Neuronal stem cell (in vitro differentiated cells): ENCODE results near the gene DLK1.
A peak's percentile ranks its signal among the peaks of the same experiment; 100 is the strongest.

ENCODE experiments used
- DNase-seq: peaks from one replicate; pipeline ENCODE4 v3.0.0-alpha.2; 2013; ENCODE audit warnings: low spot score
- H2AFZ ChIP-seq: one replicate; pipeline ENCODE4 v1.6.1; 2013; ENCODE audit warnings: mild to moderate bottlenecking, low read length, inconsistent platforms
- H2AK5ac ChIP-seq: 2 replicates; pipeline ENCODE4 v1.6.1; 2013; ENCODE audit warnings: low read depth, mild to moderate bottlenecking, inconsistent platforms, low read length, moderate library complexity, mixed read lengths
- H2BK120ac ChIP-seq: 2 replicates; pipeline ENCODE4 v1.6.1; 2013; ENCODE audit warnings: low read depth, mild to moderate bottlenecking, inconsistent platforms, low read length, moderate library complexity, mixed read lengths
- H2BK12ac ChIP-seq: one replicate; pipeline ENCODE4 v1.6.1; 2013; ENCODE audit warnings: low read length, inconsistent platforms
- H2BK15ac ChIP-seq: 2 replicates; pipeline ENCODE4 v1.6.1; 2013; ENCODE audit warnings: mild to moderate bottlenecking, low read length, inconsistent platforms, mixed read lengths
- H2BK5ac ChIP-seq: one replicate; pipeline ENCODE4 v1.6.1; 2013; ENCODE audit warnings: inconsistent platforms, mild to moderate bottlenecking, low read length, moderate library complexity
- H3K14ac ChIP-seq: one replicate; pipeline ENCODE4 v1.6.1; 2013; ENCODE audit warnings: low read length, inconsistent platforms
- H3K18ac ChIP-seq: 2 replicates; pipeline ENCODE4 v1.6.1; 2013; ENCODE audit warnings: low read length, inconsistent platforms
- H3K23ac ChIP-seq: 2 replicates; pipeline ENCODE4 v1.6.1; 2013; ENCODE audit warnings: low read depth, mild to moderate bottlenecking, mixed read lengths, low read length, inconsistent platforms; ENCODE audit not compliant: poor library complexity
- H3K27ac ChIP-seq: replicated peaks from 3 replicates; pipeline ENCODE4 v1.5.1; 2013; ENCODE audit warnings: low read length, inconsistent platforms
- H3K27me3 ChIP-seq, 3 experiments: 2 replicates each; pipeline ENCODE4 v1.6.1; 2013; ENCODE audit warnings: low read length in 3 of 3, mild to moderate bottlenecking in 2 of 3, inconsistent platforms in 1 of 3, low read depth in 1 of 3, mixed read lengths in 1 of 3, moderate library complexity in 1 of 3; ENCODE audit not compliant: control insufficient read depth in 3 of 3, insufficient read depth in 3 of 3
- H3K36me3 ChIP-seq, 2 donors: replicated peaks in 1 of 2; 2 replicates each; pipeline ENCODE4 v1.6.1; 2013; ENCODE audit warnings: low read length in 2 of 2; ENCODE audit not compliant: control insufficient read depth in 2 of 2, insufficient read depth in 2 of 2
- H3K4ac ChIP-seq: 2 replicates; pipeline ENCODE4 v1.6.1; 2013; ENCODE audit warnings: inconsistent platforms, mild to moderate bottlenecking, low read length, moderate library complexity
- H3K4me1 ChIP-seq, 2 donors: 1 replicate in 1 of 2; 2 replicates in 1 of 2; pipeline ENCODE4 v1.6.1; 2013; ENCODE audit warnings: low read length in 2 of 2, low read depth in 1 of 2; ENCODE audit not compliant: control insufficient read depth in 2 of 2, insufficient read depth in 1 of 2
- H3K4me2 ChIP-seq: one replicate; pipeline ENCODE4 v1.6.1; 2013; ENCODE audit warnings: mild to moderate bottlenecking, low read length, inconsistent platforms; ENCODE audit not compliant: insufficient read depth, poor library complexity, severe bottlenecking
- H3K4me3 ChIP-seq, 2 donors: 2 replicates each; pipeline ENCODE4 v1.5.1; 2013; ENCODE audit warnings: low read length in 2 of 2, mild to moderate bottlenecking in 2 of 2, inconsistent platforms in 1 of 2, moderate library complexity in 1 of 2
- H3K79me1 ChIP-seq: one replicate; pipeline ENCODE4 v1.6.1; 2013; ENCODE audit warnings: low read depth, mild to moderate bottlenecking, inconsistent platforms, low read length, moderate library complexity
- H3K9ac ChIP-seq: one replicate; pipeline ENCODE4 v1.6.1; 2013; ENCODE audit warnings: mild to moderate bottlenecking, low read depth, low read length, inconsistent platforms; ENCODE audit not compliant: poor library complexity
- H3K9me3 ChIP-seq, 2 donors: replicated peaks in 1 of 2; 2 replicates each; pipeline versions ENCODE3 to v1.6.1; 2013; ENCODE audit warnings: low read length in 2 of 2, mild to moderate bottlenecking in 2 of 2, inconsistent platforms in 1 of 2, low read depth in 1 of 2, mixed read lengths in 1 of 2, moderate library complexity in 1 of 2; ENCODE audit not compliant: control insufficient read depth in 2 of 2, insufficient read depth in 1 of 2
- H4K8ac ChIP-seq: one replicate; pipeline ENCODE4 v1.6.1; 2013; ENCODE audit warnings: low read depth, mild to moderate bottlenecking, inconsistent platforms, low read length, moderate library complexity
- H4K91ac ChIP-seq: one replicate; pipeline ENCODE4 v1.6.1; 2013; ENCODE audit warnings: low read length, low read depth, mild to moderate bottlenecking, inconsistent platforms; ENCODE audit not compliant: poor library complexity
- WGBS, 2 donors: extraction: QIAGEN DNeasy Blood & Tissue Kit; methylation state at CpG; one replicate each; pipeline ENCODE4 v1.1.7; 2013; ENCODE audit warnings: missing lambda C conversion rate in 2 of 2, mixed read lengths in 1 of 2; ENCODE audit not compliant: insufficient read length in 2 of 2, insufficient replicate concordance in 1 of 2; ENCODE audit errors: extremely low coverage in 2 of 2; 5-methylcytosine and 5-hydroxymethylcytosine counted together

DLK1 gene

DNA sequence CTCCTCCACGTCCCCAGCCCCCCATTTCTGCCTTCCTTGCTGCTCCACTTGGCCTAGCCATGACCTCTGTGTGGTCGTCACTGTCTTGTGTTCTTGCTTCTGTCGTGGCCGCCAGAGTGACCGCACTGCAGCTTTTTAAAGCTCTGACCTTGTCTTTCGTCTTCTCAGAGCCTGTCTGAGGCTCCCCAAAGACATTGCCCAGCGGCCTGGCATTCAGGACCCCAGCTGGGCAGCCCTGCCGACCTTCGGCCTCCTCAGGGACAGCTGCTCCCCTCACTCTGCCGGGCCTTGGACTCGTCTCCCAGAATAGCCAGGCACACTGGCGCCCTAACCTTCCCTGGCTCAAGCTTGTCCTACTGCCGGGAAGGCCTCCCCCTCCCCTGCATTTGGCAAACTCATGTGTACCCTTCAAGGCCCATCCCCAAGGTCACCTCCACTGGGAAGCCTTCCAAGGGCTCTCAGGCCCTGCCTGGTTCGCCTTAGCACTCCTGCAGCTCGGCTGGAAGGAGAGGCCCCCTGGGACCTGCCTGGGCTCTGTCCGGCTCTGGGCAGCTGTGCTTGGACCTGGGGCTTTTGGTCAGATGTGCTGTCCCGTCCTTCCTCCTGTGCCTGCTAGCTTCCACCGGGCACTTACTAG is 15.7 kb upstream of the DLK1 start:
- no CpG with 5 or more reads among the region's 18 CpGs for WGBS, 2 donors
- H2BK120ac ChIP-seq = peak overlapping the region; percentile 93
- peak overlapping the region; percentile 84 for H2BK5ac ChIP-seq
- H3K36me3 ChIP-seq = peaks cover 0 to 1% of the 10 kb centered on the region in 2 donors
- H3K79me1 ChIP-seq = peaks cover 1% of the 10 kb centered on the region
- peak overlapping the region; percentile 98 for H2BK12ac ChIP-seq
- H3K4me1 ChIP-seq = peaks cover 29 to 30% of the 10 kb centered on the region in 2 donors
- H3K14ac ChIP-seq = peak overlapping the region; percentile 47
- peak overlapping the region; percentile 34 for H4K91ac ChIP-seq
- H2AFZ ChIP-seq = peak overlapping the region; percentile 26
- H3K18ac ChIP-seq = peak overlapping the region; percentile 94
- peak overlapping the region; percentile 99 for H2AK5ac ChIP-seq
- H2BK15ac ChIP-seq = peak overlapping the region; percentile 99
- peaks cover 0 to 31% (median 0%) of the 10 kb centered on the region in 3 experiments for H3K27me3 ChIP-seq
- no peak overlapping the region for H3K9ac ChIP-seq
- no peak overlapping the region for H4K8ac ChIP-seq
- H3K23ac ChIP-seq = peak overlapping the region; percentile 21
- H3K27ac ChIP-seq = no peak overlapping the region
- no peak overlapping the region for H3K4me2 ChIP-seq
- no peak for DNase-seq
- no peak overlapping the region for H3K4me3 ChIP-seq
- peaks cover 2 to 4% of the 10 kb centered on the region in 2 donors for H3K9me3 ChIP-seq
- peak overlapping the region; percentile 54 for H3K4ac ChIP-seq

DNA sequence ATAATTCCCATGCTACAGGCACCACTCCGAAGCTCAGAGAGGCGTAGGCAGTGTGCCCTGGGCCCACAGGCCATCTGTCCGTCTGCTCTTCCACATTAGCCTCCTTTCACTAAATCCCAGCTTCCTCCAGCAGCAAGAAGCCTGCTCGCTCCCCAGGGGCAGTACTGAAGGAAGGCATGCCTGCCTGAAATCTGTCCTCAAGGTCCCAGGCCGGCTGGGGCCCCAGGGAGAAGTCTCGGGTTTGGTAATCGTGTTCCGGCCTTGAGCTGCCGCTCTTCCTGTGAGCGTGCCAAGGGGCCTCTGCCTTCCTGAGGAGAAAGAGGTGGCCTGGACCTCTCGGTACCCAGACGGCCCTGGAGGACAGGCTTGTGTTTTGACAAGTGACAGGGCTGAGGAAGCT is 15.2 kb upstream of the DLK1 start:
- no peak for DNase-seq
- peak overlapping the region; percentile 94 for H3K18ac ChIP-seq

DNA sequence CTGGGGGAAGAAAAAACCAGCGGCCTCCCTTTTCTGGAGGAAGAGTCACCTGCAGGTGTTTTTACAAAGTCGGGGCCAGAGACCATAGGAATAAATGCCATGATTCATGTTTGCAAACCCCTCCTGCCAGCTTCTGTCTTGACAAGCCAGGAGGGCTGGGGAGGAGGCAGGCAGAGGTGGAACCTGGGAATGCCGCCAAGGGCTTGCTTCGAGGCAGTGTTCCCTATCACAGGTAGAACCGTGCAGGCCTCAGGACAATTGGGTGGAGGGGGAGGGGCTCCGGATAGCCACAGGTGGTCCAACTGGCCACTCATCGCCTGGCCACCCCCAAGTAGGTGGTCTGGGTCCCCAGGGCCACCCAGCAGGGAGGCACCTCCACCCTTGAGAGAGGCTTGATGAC is 14.2 kb upstream of the DLK1 start:
- no peak for DNase-seq
- H2BK12ac ChIP-seq = peak overlapping the region; percentile 59
- H2AK5ac ChIP-seq = peak overlapping the region; percentile 99
- no peak overlapping the region for H3K4me2 ChIP-seq
- peak overlapping the region; percentile 76 for H4K91ac ChIP-seq
- peak overlapping the region; percentile 71 for H3K18ac ChIP-seq
- no peaks in the 10 kb centered on the region for H3K36me3 ChIP-seq
- H2BK5ac ChIP-seq = peak overlapping the region; percentile 8
- no peak overlapping the region for H3K14ac ChIP-seq
- H4K8ac ChIP-seq = no peak overlapping the region
- H3K27me3 ChIP-seq = peaks cover 0 to 31% (median 0%) of the 10 kb centered on the region in 3 experiments
- no peak overlapping the region for H2AFZ ChIP-seq
- H3K79me1 ChIP-seq = peaks cover 1% of the 10 kb centered on the region
- peak overlapping the region; percentile 82 for H2BK15ac ChIP-seq
- peaks cover 27 to 30% of the 10 kb centered on the region in 2 donors for H3K4me1 ChIP-seq
- no peak overlapping the region for H3K27ac ChIP-seq
- no CpG with 5 or more reads among the region's 7 CpGs for WGBS, 2 donors
- no peak overlapping the region for H3K4me3 ChIP-seq
- no peak overlapping the region for H3K9ac ChIP-seq
- H3K9me3 ChIP-seq = peaks cover 7 to 9% of the 10 kb centered on the region in 2 donors
- H3K4ac ChIP-seq = no peak overlapping the region
- no peak overlapping the region for H3K23ac ChIP-seq
- peak overlapping the region; percentile 53 for H2BK120ac ChIP-seq

More for the DNA sequence above, 15.2 kb upstream of the DLK1 start:
- peaks cover 1% of the 10 kb centered on the region for H3K79me1 ChIP-seq
- H3K36me3 ChIP-seq = peaks cover 0 to 1% of the 10 kb centered on the region in 2 donors
- peak overlapping the region; percentile 5 for H3K9ac ChIP-seq
- no CpG with 5 or more reads among the region's 12 CpGs for WGBS, 2 donors
- H2BK5ac ChIP-seq = peak overlapping the region; percentile 84
- H3K4ac ChIP-seq = no peak overlapping the region
- peak overlapping the region; percentile 47 for H3K14ac ChIP-seq
- H3K27ac ChIP-seq = no peak overlapping the region
- peak overlapping the region; percentile 21 for H3K23ac ChIP-seq
- peak overlapping the region; percentile 93 for H2BK120ac ChIP-seq
- H3K4me3 ChIP-seq = no peak overlapping the region
- peaks cover 7 to 10% of the 10 kb centered on the region in 2 donors for H3K9me3 ChIP-seq
- H4K91ac ChIP-seq = peak overlapping the region; percentile 34
- H3K4me2 ChIP-seq = no peak overlapping the region
- peak overlapping the region; percentile 99 for H2AK5ac ChIP-seq
- peak overlapping the region; percentile 98 for H2BK12ac ChIP-seq
- H3K27me3 ChIP-seq = peaks cover 0 to 31% (median 0%) of the 10 kb centered on the region in 3 experiments
- H2BK15ac ChIP-seq = peak overlapping the region; percentile 99
- H3K4me1 ChIP-seq = peaks cover 29 to 30% of the 10 kb centered on the region in 2 donors
- H2AFZ ChIP-seq = peak overlapping the region; percentile 76
- no peak overlapping the region for H4K8ac ChIP-seq

DNA sequence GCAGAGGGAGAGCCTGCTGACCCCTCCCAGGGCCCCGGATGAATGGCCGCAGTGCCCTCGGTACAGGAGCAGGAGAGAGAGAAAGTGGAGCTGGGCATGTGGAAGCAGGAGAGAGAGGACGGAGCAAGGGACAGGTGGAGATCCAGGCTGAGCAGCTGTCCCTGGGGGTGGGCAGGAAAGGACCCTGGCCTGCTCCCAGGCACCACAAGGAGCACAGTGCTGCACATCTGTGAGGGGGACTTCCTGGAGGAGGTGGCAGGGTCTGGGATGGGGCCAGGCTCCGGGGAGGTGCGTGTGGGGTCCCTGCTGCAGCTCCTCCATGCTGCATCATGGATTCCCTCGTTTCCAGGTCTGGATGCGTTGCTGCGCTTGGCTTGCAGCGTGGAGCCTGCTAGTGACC is 13.0 kb upstream of the DLK1 start:
- Histone ChIP-seq H3K4me2 (no peak overlapping the region), H3K36me3 (no peaks in the 10 kb centered on the region), H2BK12ac (peak overlapping the region; percentile 92), H3K23ac (peak overlapping the region; percentile 70), H3K4me3 (no peak overlapping the region), H3K9ac (no peak overlapping the region), H3K18ac (peak overlapping the region; percentile 95), H4K91ac (peak overlapping the region; percentile 73), H2AK5ac (peak overlapping the region; percentile 99), H3K27ac (no peak overlapping the region), H3K79me1 (peaks cover 1% of the 10 kb centered on the region), H2BK15ac (peak overlapping the region; percentile 76), H2AFZ (no peak overlapping the region), H3K14ac (no peak overlapping the region), H2BK5ac (peak overlapping the region; percentile 87), H4K8ac (no peak overlapping the region), H3K27me3 (peaks cover 0 to 27% (median 0%) of the 10 kb centered on the region in 3 experiments), H3K4ac (no peak overlapping the region), H2BK120ac (peak overlapping the region; percentile 98), H3K9me3 (peaks cover 7 to 9% of the 10 kb centered on the region in 2 donors), H3K4me1 (peaks cover 24 to 34% of the 10 kb centered on the region in 2 donors)
- DNase-seq = no peak
- no CpG with 5 or more reads among the region's 10 CpGs for WGBS, 2 donors
